Measurements from ENCODE around the gene ATP11A.
"Not testable (repeated sequence)": the region's sequence is repeated elsewhere in the genome, so short reads cannot be mapped to it uniquely, and the experiment has no call there.

Gene ATP11A

DNA sequence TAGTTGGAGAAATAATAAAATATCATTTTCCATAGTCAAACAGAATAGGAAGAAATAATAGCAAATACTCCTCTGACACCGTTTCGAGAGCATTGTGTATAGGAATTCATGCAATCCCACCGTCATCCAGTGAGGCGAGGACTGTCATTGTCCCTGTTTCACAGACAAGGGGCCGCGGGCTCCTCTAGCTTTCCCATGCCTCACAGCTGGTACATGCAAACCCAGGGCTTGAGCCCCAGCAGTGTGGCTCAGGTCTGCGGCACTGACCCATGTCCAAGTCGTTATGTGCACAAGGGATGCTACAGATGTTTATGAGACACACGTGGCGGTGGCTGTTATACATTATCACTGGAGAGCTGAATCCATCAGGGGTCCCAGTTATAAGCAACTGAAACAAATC is 18.5 kb upstream of the ATP11A start:
- DNase-seq, result no peak

DNA sequence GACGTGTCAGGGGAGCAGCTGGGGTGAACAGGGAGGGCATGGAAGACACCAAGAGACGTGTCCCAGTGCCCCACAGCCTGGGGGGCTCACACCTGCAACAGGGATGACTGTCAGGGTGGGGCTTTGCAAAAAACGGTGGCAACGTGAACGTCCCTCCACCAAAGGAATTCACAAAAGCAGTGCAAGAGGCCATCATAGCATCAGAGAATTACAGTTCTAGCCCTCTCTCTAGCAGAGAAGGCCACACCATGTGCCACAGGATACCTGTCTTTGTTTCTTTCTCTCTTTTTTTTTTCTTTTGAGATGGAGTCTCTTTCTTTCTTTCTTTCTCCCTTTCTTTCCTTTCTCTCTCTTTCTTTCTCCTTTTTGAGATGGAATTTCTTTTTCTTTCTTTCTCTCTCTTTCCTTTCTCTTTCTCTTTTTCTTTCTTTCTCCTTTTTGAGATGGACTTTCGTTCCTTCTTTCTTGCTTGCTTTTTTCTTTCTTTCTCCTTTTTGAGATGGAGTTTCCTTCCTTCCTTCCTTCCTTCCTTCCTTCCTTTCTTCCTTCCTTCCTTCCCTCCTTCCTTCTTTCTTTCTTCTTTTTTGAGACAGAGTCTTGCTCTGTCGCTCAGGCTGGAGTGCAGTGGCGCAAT is 17.1 kb upstream of the ATP11A start:
- no peak for DNase-seq

DNA sequence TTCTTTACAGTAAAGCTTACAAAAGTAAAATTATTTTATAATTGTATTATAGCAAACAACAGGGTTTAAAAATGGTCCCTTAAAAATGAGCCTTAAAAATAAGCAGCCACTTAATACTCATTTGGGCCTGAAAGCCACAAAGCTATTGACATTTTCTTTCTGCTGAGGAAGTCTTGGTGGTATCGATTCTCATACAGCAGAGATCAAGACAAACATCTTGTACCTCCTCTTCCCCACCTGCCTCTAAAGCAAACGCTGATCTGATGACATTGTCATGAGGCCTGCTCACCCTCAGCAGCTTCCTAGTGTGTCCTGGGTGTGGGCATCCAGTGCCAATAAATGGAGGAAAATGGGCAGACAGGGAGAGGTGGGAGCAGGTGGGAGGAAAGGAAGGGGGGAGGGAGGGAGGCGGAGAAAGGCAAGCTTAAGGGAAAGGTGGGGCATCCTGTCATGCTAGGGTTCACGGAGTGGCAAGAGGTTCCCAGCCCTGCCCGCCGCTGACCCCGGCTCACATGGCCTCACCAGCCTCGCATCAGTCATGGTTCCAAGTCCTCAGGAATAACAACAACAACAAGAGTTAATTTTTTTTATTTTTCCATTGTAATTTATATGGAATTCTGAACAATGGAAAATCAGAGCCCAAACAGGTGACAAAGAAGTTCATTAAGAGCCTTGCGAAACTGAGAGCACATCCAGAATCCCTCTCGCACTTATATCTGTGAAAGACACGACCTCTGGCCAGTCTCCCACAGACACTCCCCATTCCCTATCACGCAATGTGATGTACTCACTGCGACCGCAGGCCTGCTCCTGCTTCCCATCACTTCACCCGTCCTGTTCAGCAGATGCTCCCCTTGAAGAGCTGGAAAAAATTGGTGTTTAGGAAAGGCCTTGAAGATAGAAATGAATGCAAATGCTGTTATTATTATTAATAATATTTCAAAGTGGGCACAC is 15.1 kb upstream of the ATP11A start:
- DNase-seq, result no peak

- DNase-seq, result no peak
Measured at GRCh38 chr13:112675366-112675756, 14.5 kb upstream of the ATP11A start.

DNA sequence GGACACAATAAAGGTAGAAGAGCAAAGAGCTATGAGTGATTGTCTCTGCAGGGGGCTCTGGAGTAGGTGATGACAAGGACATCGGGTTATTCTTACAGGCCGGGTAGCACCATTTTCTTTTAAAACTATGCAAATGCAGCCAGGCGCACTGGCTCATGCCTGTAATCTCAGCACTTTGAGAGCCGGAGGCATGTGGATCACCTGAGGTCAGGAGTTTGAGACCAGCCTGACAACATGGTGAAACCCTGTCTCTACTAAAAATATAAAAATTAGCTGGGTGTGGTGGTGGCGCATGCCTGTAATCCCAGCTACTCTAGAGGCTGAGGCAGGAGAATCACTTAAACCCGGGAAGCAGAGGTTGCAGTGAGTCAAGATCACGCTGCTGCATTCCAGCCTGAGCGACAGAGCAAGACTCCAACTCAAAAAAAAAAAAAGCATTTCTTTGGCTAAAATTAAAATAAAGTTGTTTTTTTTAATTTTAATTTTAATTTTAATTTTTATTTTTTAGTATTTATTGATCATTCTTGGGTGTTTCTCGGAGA is 12.3 kb upstream of the ATP11A start:
- DNase-seq, result not testable (repeated sequence)

DNA sequence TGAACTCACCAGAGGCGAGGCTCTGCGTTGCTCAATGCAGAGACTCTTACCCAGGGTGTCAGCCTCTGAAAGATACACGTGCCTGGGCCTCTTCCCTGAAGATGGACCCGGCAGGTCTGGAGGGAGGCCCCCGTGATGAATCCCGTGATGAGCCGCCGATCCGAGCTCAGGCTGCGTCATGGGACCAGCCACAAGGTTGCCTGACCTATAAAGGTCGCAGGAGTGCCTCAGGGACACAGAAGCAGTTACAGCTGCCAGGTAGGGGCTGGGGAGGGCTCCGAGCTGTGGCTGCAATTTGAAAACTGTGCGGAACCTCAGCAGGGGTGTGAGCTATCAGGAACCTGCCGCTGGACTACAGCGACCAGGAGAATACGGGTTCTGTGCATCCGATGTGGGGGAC is 10.5 kb upstream of the ATP11A start:
- no peak for DNase-seq

GRCh38 chr13:112679932-112680677 is 9.7 kb upstream of the ATP11A start:
- DNase-seq, result no peak

GRCh38 chr13:112680741-112681360 is 9.0 kb upstream of the ATP11A start:
- no peak for DNase-seq

- no peak for DNase-seq
Measured at GRCh38 chr13:112683581-112683980, 6.3 kb upstream of the ATP11A start.

GRCh38 chr13:112684071-112684845 is 5.6 kb upstream of the ATP11A start:
- no peak for DNase-seq

DNA sequence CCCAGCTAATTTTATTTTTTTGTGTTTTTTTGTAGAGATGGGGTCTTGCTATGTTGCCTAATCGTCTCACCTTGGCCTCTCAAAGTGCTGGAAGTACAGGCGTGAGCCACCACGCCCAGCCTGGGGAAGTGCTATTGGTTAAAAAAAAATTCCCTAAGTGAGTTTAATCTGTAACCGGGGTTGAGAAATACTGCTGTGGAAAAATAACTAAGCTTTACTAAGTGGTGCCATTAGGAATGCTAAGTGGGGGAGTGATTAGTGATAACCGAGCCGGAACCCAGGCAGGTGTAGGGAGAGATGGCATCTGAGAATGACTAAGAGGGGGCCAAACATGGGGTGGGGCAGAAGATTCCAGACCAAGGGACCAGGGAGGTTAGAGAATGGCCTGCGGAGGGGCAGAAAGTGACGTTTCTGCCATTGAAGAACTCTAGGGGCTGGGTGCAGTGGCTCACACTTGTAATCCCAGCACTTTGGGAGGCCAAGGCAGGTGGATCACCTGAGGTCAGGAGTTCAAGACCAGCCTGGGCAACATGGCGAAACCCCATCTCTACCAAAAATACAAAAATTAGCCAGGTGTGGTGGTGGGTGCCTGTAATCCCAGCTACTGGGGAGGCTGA is 4.5 kb upstream of the ATP11A start:
- peak; percentile 29 for DNase-seq

- no peak for DNase-seq
Measured at GRCh38 chr13:112685896-112686295, 3.9 kb upstream of the ATP11A start.

GRCh38 chr13:112686364-112686763 is 3.5 kb upstream of the ATP11A start:
- no peak for DNase-seq

GRCh38 chr13:112686987-112687386 is 2.9 kb upstream of the ATP11A start:
- DNase-seq, result no peak

DNA sequence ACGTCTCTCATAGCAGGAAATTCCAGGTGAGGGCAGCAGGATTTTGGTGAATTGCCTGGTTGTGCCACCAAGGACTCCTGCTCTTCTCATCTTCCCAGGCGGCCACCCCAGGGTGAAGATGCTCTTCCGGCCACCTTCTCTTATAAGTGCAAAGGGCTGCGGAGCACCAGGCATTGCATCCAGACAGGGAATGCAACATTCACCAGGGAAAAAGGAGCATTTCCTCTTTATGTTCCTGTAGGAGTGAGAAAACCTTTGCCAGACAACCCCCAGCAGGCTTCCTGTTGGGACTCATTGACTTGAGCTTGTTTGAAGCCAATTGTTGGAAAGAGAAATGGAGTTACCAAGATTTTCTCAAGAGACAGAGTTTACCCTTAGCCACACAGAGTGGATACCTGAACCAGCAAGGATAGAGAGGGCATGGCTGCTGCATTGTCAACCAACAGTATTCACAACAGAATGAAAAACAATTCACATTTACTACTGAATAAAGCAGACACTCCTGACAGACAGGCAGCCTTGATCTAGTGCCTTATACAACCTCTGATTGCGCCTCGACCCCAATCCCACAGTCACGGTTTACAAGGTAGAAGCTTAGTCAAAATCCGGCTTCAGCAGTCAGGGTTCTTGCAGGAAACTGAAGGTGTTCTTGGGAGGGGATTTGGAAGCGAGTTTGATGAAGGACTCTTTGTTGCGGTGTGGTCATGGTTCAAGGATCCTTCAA is 1.8 kb upstream of the ATP11A start:
- DNase-seq, result no peak

- no peak for DNase-seq
Measured at GRCh38 chr13:112688560-112689302, 1.1 kb upstream of the ATP11A start.

DNA sequence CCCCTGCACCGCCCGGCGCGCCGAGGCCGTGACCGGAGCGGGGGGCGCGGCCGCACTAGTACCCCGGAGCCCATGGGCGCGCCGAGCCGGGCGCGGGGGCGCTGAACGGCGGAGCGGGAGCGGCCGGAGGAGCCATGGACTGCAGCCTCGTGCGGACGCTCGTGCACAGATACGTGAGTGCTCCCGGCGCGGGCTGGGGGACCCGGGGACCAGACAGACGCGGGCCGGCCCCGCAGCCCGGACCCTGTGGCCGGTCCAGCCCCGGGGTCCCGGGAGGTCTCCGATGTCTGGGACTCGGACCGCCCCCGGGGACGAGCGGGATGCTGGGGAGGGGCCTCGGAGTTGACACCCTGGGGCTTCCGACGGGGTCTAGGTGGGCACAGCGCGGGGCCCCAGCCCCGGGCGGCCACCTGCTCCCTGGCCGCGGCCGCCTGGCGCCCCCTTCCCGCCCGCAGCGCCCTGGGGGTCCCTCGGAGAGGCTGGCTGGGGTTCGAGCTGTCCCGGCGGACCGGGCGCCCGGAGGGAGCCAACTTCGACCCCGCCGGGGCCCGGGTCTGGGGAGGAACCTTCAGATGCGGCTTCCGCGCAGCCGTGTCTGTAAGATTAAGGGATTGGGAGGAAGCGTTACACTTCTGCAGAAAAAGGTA is 568 bp downstream of the ATP11A start:
- no peak for DNase-seq

- DNase-seq, result no peak
Measured at GRCh38 chr13:112692104-112692503, 2.3 kb downstream of the ATP11A start.

DNA sequence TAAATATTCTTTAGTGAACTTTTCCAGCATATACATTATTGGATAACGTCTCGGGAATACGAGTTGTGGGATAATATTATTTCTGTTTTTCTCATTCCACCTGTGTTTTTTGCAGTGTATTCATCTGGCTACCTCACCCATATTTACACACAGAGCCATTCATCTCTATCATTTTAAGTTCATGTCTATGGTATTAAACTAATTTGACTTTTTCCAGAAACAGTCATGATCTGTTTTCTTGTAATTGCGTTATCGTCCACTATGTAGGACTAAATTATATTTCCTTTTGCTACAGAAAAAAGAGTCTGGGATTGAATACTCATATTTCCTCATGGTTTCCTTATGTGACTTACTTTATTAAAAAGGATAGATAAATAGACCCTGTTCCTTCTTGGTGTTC is 2.7 kb downstream of the ATP11A start:
- DNase-seq, result no peak

All from NCI-H226 (cell line).